ENCODE measurements around the gene RNF215.

GRCh38 chr22:30380011-30380410 lies 7.2 kb downstream of the RNF215 start:
- TF ChIP-seq, protein P1, sequence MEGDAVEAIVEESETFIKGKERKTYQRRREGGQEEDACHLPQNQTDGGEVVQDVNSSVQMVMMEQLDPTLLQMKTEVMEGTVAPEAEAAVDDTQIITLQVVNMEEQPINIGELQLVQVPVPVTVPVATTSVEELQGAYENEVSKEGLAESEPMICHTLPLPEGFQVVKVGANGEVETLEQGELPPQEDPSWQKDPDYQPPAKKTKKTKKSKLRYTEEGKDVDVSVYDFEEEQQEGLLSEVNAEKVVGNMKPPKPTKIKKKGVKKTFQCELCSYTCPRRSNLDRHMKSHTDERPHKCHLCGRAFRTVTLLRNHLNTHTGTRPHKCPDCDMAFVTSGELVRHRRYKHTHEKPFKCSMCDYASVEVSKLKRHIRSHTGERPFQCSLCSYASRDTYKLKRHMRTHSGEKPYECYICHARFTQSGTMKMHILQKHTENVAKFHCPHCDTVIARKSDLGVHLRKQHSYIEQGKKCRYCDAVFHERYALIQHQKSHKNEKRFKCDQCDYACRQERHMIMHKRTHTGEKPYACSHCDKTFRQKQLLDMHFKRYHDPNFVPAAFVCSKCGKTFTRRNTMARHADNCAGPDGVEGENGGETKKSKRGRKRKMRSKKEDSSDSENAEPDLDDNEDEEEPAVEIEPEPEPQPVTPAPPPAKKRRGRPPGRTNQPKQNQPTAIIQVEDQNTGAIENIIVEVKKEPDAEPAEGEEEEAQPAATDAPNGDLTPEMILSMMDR (IDR thresholded peaks at IDR 0.05; ENCODE audit: extremely low read depth in 1 of 2, insufficient read depth in 1 of 2, low read depth in 1 of 2, low read length in 2 of 2) = no peak
- TF ChIP-seq POLR2A (IDR thresholded peaks at IDR 0.05; ENCODE audit: low read depth, low read length) (no peak), POLR2AphosphoS5 (IDR thresholded peaks at IDR 0.05; ENCODE audit: insufficient read depth, low read depth, low read length) (no peak)
